GM15510 (cell line): Measurements from ENCODE around the gene RFFL.

Experiments
- POLR2A ChIP-seq: IDR thresholded peaks from 3 replicates; pipeline ENCODE4 v1.6.1; 2011; ENCODE audit warnings: borderline replicate concordance; ENCODE audit not compliant: insufficient read length; ENCODE audit errors: extremely low read depth

The RFFL gene

GRCh38 chr17:35003778-35004177 lies 59.7 kb downstream of the RFFL start:
- no peak for TF ChIP-seq POLR2A

DNA sequence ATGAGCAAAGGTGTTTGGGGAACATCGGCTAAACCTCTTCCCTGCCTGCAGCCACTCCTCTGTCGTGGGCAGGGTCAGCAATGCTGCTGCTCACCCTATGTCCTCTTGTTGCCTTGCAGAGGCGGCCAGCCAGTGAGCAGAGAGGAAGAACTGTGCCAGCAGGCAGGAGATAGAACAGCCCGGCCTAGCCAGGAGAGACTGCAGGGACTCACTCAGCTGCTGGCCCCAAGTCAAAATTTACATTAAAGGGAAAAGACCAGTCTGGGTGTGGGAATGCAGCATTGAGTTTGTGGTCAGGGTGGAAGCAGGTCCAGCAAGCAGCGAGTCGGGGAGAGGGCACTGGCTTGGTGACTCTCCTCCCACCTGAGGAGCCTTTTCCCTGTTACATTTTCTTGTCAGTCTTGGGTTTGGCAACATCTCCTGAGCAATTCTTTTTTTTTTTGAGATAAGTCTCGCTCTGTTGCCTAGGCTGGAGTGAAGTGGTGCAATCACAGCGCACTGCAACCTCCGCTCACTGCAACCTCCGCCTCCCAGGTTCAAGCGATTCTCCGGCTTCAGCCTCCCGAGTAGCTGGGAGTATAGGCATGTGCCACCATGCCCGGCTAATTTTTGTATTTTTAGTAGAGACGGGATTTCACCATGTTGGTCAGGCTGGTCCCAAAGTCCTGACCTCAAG lies 60.5 kb downstream of the RFFL start:
- no peak for TF ChIP-seq POLR2A

DNA sequence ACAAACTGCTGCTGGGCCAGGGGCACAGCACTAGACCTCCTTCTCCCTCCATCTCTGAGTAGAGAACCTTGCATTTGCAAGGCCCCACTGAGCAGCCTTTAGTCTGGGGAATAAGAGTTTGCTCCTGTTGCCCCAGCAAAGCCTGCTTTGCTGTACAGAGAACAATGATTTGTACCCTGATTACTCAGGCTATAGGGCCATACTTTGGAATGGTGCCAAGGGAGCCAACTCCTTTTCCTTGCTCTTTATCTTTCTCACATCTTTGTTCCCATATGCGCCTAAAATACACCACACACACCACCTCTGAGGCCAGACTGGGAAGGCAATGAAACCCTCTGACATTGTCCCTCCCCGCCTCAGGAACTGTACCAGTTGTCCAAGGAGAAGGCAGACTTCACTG lies 62.0 kb downstream of the RFFL start:
- TF ChIP-seq POLR2A, result no peak

- no peak for TF ChIP-seq POLR2A
Observed at GRCh38 chr17:34999456-34999855, 64.1 kb downstream of the RFFL start.

DNA sequence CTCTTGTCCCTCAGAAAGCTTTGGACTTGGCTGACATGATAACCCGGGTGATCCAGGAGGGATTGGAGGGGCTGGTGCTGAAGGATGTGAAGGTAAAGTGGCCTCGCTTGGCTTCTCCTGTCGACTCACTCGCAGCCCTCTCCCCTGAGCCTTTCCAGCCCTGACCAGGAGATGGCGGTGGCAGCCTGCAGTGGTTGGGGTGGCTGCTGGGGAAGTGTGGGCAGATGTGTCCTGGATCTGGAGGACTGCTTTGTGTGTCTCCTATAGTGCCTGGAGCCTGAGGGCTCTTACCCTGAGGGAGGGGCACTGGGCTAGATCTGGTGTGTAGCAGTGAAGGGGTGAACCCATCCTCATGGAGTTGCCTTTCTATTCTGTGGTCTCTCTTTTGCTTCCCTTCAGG lies 65.3 kb downstream of the RFFL start:
- TF ChIP-seq POLR2A, result no peak

- no peak for TF ChIP-seq POLR2A
Observed at GRCh38 chr17:34997355-34997862, 66.1 kb downstream of the RFFL start.

- no peak for TF ChIP-seq POLR2A
Observed at GRCh38 chr17:34996422-34997285, 66.9 kb downstream of the RFFL start.

GRCh38 chr17:34993031-34993430 lies 70.5 kb downstream of the RFFL start:
- TF ChIP-seq POLR2A, result no peak

- TF ChIP-seq POLR2A, result no peak
Observed at GRCh38 chr17:34991606-34992005, 71.9 kb downstream of the RFFL start.

- no peak for TF ChIP-seq POLR2A
Observed at GRCh38 chr17:34990921-34991365, 72.6 kb downstream of the RFFL start.

- no peak for TF ChIP-seq POLR2A
Observed at GRCh38 chr17:34989473-34989872, 74.0 kb downstream of the RFFL start.

- TF ChIP-seq POLR2A, result no peak
Observed at GRCh38 chr17:34988644-34989043, 74.9 kb downstream of the RFFL start.

- TF ChIP-seq POLR2A, result no peak
Observed at GRCh38 chr17:34987232-34987631, 76.3 kb downstream of the RFFL start.

- no peak for TF ChIP-seq POLR2A
Observed at GRCh38 chr17:34981538-34982241, 81.8 kb downstream of the RFFL start.
